ENCODE data around the gene XCL2.

XCL2 gene

GRCh38 chr1:168497376-168497950 is 46.3 kb downstream of the XCL2 start:
- in situ Hi-C loops (cut with HindIII; ENCODE audit: low sequenced_read_pairs) = no loop called here
- TF ChIP-seq CTCF (IDR thresholded peaks at IDR 0.05; ENCODE audit: low read depth, low read length) = no peak
- no peak overlapping the region for H3K4me3 ChIP-seq (ENCODE audit: low read depth, low read length)
- DNase-seq (ENCODE audit: low read depth, low spot score) = no peak

GRCh38 chr1:168491527-168492164 is 52.2 kb downstream of the XCL2 start:
- no peak for DNase-seq (ENCODE audit: low read depth, low spot score)
- in situ Hi-C loops (cut with HindIII; ENCODE audit: low sequenced_read_pairs) = no loop called here
- H3K4me3 ChIP-seq (ENCODE audit: low read depth, low read length) = no peak overlapping the region
- no peak for TF ChIP-seq CTCF (IDR thresholded peaks at IDR 0.05; ENCODE audit: low read depth, low read length)

All from astrocyte of the spinal cord (primary cell).